IMR-90 (cell line): ENCODE measurements around the gene ACOXL. TPM values are rescaled to one million over a fixed set of nuclear protein-coding genes. Genes with fewer than 3 reads are reported as not detected.

Source experiments
- ATAC-seq: fragments of 200-7000 bp; cut with Tn5 transposase; 2 replicates; pipeline ENCODE4 v1.9.1; 2020; ENCODE audit warnings: low read depth, mild to moderate bottlenecking, moderate library complexity
- BruUV-seq: library from RNA; stranded (reverse); fragments of 400-500 nt; replicated peaks from 2 replicates; lab custom pipeline; 2021; lab: Mats Ljungman, UMichigan
- CTCF ChIA-PET: fragments of 300-600 bp; formaldehyde crosslinking; extraction: SDS; loops from one replicate; lab custom pipeline; 2021; ENCODE audit warnings: antibody characterized with exemption; lab: Yijun Ruan, JAX
- POLR2A ChIA-PET: fragments of 300-600 bp; sonication (Branson Sonifier 250); formaldehyde crosslinking; loops from one replicate; lab custom pipeline; 2022; ENCODE audit warnings: antibody characterized with exemption; ENCODE audit not compliant: unreplicated experiment; lab: Charles Lee
- DNase-seq: peaks from one replicate; pipeline ENCODE4 v3.0.0; 2013
- H2AFZ ChIP-seq: replicated peaks from 2 replicates; pipeline ENCODE3; 2013; ENCODE audit warnings: low read length, mild to moderate bottlenecking; ENCODE audit not compliant: poor library complexity
- H2AK5ac ChIP-seq: 2 replicates; pipeline ENCODE4 v1.6.1; 2013; ENCODE audit warnings: low read depth, low read length, inconsistent platforms
- H2AK9ac ChIP-seq: replicated peaks from 2 replicates; pipeline ENCODE3; 2013; ENCODE audit warnings: mild to moderate bottlenecking, low read depth, low read length, moderate library complexity; ENCODE audit not compliant: poor library complexity
- H2BK120ac ChIP-seq: 2 replicates; pipeline ENCODE4 v1.6.1; 2013; ENCODE audit warnings: low read depth, low read length, inconsistent platforms
- H2BK15ac ChIP-seq: 3 replicates; pipeline ENCODE4 v1.6.1; 2013; ENCODE audit warnings: low read depth, low read length, inconsistent platforms
- H2BK20ac ChIP-seq: 2 replicates; pipeline ENCODE4 v1.6.1; 2013; ENCODE audit warnings: low read depth, mild to moderate bottlenecking, inconsistent platforms, low read length, moderate library complexity
- H2BK5ac ChIP-seq: 2 replicates; pipeline ENCODE4 v1.6.1; 2013; ENCODE audit warnings: mild to moderate bottlenecking, low read depth, low read length, inconsistent platforms; ENCODE audit not compliant: poor library complexity, severe bottlenecking
- H3K14ac ChIP-seq: replicated peaks from 2 replicates; pipeline ENCODE4 v1.6.1; 2013; ENCODE audit warnings: low read depth, low read length, inconsistent platforms
- H3K18ac ChIP-seq: 2 replicates; pipeline ENCODE4 v1.6.1; 2013; ENCODE audit warnings: low read depth, low read length, control low read depth
- H3K23ac ChIP-seq: 2 replicates; pipeline ENCODE4 v1.6.1; 2013; ENCODE audit warnings: low read depth, low read length, inconsistent platforms
- H3K27ac ChIP-seq: 2 replicates; pipeline ENCODE4 v1.5.1; 2013; ENCODE audit warnings: mild to moderate bottlenecking, control low read depth, low read length; ENCODE audit not compliant: insufficient read depth
- H3K27me3 ChIP-seq: 2 replicates; pipeline ENCODE4 v1.6.1; 2013; ENCODE audit warnings: low read length; ENCODE audit not compliant: control insufficient read depth, insufficient read depth
- H3K36me3 ChIP-seq: 2 replicates; pipeline ENCODE4 v1.6.1; 2013; ENCODE audit warnings: low read length, mixed read lengths; ENCODE audit not compliant: control insufficient read depth, insufficient read depth
- H3K4ac ChIP-seq: 2 replicates; pipeline ENCODE4 v1.6.1; 2013; ENCODE audit warnings: low read depth, low read length, inconsistent platforms
- H3K4me1 ChIP-seq: 2 replicates; pipeline ENCODE4 v1.6.1; 2013; ENCODE audit warnings: low read length, mixed read lengths; ENCODE audit not compliant: control insufficient read depth, insufficient read depth
- H3K4me2 ChIP-seq: 2 replicates; pipeline ENCODE4 v1.6.1; 2013; ENCODE audit warnings: low read depth, mild to moderate bottlenecking, control low read depth, low read length, moderate library complexity
- H3K4me3 ChIP-seq: 2 replicates; pipeline ENCODE4 v1.5.1; 2013; ENCODE audit warnings: low read depth, mild to moderate bottlenecking, control low read depth, low read length, moderate library complexity; ENCODE audit not compliant: insufficient read depth
- H3K56ac ChIP-seq: 2 replicates; pipeline ENCODE4 v1.6.1; 2013; ENCODE audit warnings: low read length, inconsistent platforms; ENCODE audit not compliant: insufficient read depth; ENCODE audit errors: extremely low read depth
- H3K79me1 ChIP-seq, 2 experiments: 2 replicates each; pipeline ENCODE4 v1.6.1; 2013; ENCODE audit warnings: low read length in 2 of 2, inconsistent platforms in 1 of 2, low read depth in 1 of 2
- H3K9ac ChIP-seq: 2 replicates; pipeline ENCODE4 v1.6.1; 2013; ENCODE audit warnings: low read depth, low read length, control low read depth
- H3K9me1 ChIP-seq: 2 replicates; pipeline ENCODE4 v1.6.1; 2013; ENCODE audit warnings: low read length, inconsistent platforms; ENCODE audit not compliant: insufficient read depth
- H3K9me3 ChIP-seq: 2 replicates; pipeline ENCODE4 v1.6.1; 2013; ENCODE audit warnings: low read length; ENCODE audit not compliant: control insufficient read depth, insufficient read depth
- H4K20me1 ChIP-seq: 2 replicates; pipeline ENCODE4 v1.6.1; 2013; ENCODE audit warnings: low read length, inconsistent platforms; ENCODE audit not compliant: insufficient read depth
- H4K5ac ChIP-seq: 2 replicates; pipeline ENCODE4 v1.6.1; 2013; ENCODE audit warnings: mild to moderate bottlenecking, low read depth, low read length, control low read depth
- H4K8ac ChIP-seq, 2 experiments: 2 replicates each; pipeline ENCODE4 v1.6.1; 2013; ENCODE audit warnings: low read depth in 2 of 2, low read length in 2 of 2, control low read depth in 1 of 2, inconsistent platforms in 1 of 2
- H4K91ac ChIP-seq: 2 replicates; pipeline ENCODE4 v1.6.1; 2013; ENCODE audit warnings: low read depth, low read length, inconsistent platforms; ENCODE audit not compliant: insufficient read depth
- BHLHE40 ChIP-seq: fragments of 150-350 bp; IDR thresholded peaks from 2 replicates; pipeline ENCODE4 v1.6.1; 2016; ENCODE audit warnings: mild to moderate bottlenecking, low read depth, low read length
- CEBPB ChIP-seq: IDR thresholded peaks from 2 replicates; pipeline ENCODE4 v1.6.1; 2012; ENCODE audit warnings: low read depth, low read length, improper control_type of control experiment
- CHD1 ChIP-seq: IDR thresholded peaks from 2 replicates; pipeline ENCODE4 v1.6.1; 2012; ENCODE audit warnings: low read depth, low read length, improper control_type of control experiment
- CTCF ChIP-seq: conservative IDR thresholded peaks from 2 replicates; pipeline ENCODE4 v1.5.1; 2012; ENCODE audit warnings: mild to moderate bottlenecking, low read depth, low read length, improper control_type of control experiment
- ELK1 ChIP-seq: fragments of 150-350 bp; IDR thresholded peaks from 2 replicates; pipeline ENCODE4 v1.6.1; 2016; ENCODE audit warnings: low read depth, mild to moderate bottlenecking, low read length, moderate library complexity, borderline replicate concordance
- FOS ChIP-seq: fragments of 150-350 bp; IDR thresholded peaks from 2 replicates; pipeline ENCODE4 v1.6.1; 2016; ENCODE audit warnings: low read depth, low read length
- MAFK ChIP-seq: IDR thresholded peaks from 2 replicates; pipeline ENCODE4 v1.6.1; 2012; ENCODE audit warnings: low read depth, low read length, improper control_type of control experiment
- MAZ ChIP-seq: IDR thresholded peaks from 2 replicates; pipeline ENCODE4 v1.6.1; 2012; ENCODE audit warnings: low read depth, mild to moderate bottlenecking, low read length, improper control_type of control experiment, moderate library complexity, borderline replicate concordance
- NFE2L2 ChIP-seq: fragments of 150-350 bp; IDR thresholded peaks from 2 replicates; pipeline ENCODE4 v1.6.1; 2016; ENCODE audit warnings: low read depth, mild to moderate bottlenecking, low read length
- POLR2A ChIP-seq: IDR thresholded peaks from 2 replicates; pipeline ENCODE4 v1.6.1; 2012; ENCODE audit warnings: mild to moderate bottlenecking, low read depth, low read length
- RAD21 ChIP-seq: IDR thresholded peaks from 2 replicates; pipeline ENCODE4 v1.6.1; 2012; ENCODE audit warnings: low read length, improper control_type of control experiment
- RCOR1 ChIP-seq: IDR thresholded peaks from 2 replicates; pipeline ENCODE4 v1.6.1; 2012; ENCODE audit warnings: mild to moderate bottlenecking, low read length, improper control_type of control experiment; ENCODE audit not compliant: insufficient replicate concordance
- RFX5 ChIP-seq: IDR thresholded peaks from 2 replicates; pipeline ENCODE4 v1.8.0; 2012; ENCODE audit warnings: low read depth, mild to moderate bottlenecking, low read length, moderate library complexity
- SMC3 ChIP-seq: fragments of 150-350 bp; IDR thresholded peaks from 2 replicates; pipeline ENCODE4 v1.6.1; 2016; ENCODE audit warnings: low read depth, mild to moderate bottlenecking, antibody characterized with exemption, low read length, moderate library complexity
- USF2 ChIP-seq: fragments of 150-350 bp; IDR thresholded peaks from 2 replicates; pipeline ENCODE4 v1.6.1; 2017; ENCODE audit warnings: mild to moderate bottlenecking, antibody characterized with exemption, low read length, low read depth
- WGBS, 2 experiments: methylation state at CpG; one replicate each; pipeline versions ENCODE4 v1.1.5 to v1.1.7; 2013; ENCODE audit warnings: missing lambda C conversion rate in 2 of 2; ENCODE audit not compliant: insufficient read length in 1 of 2; ENCODE audit errors: extremely low coverage in 2 of 2; 5-methylcytosine and 5-hydroxymethylcytosine counted together
- dilution Hi-C: fragments of 300-500 bp; cut with HindIII; formaldehyde crosslinking; loops from one replicate; pipeline ENCODE4 v1.14.3; 2018; ENCODE audit warnings: low sequenced_read_pairs; ENCODE audit not compliant: unreplicated experiment
- in situ Hi-C: fragments of 300-500 bp; cut with MboI; formaldehyde crosslinking; loops from 3 replicates; pipeline ENCODE4 v1.14.3; 2019; ENCODE audit warnings: low sequenced_read_pairs, inconsistent platforms, mixed read lengths
- intact Hi-C: fragments of 100-400 bp; cut with micrococcal nuclease; formaldehyde crosslinking; loops from 2 replicates; pipeline ENCODE4 v1.10.0; 2022
- polyA plus RNA-seq, 3 experiments: library from polyadenylated mRNA; depleted of rRNA; stranded (reverse); fragments of >200 nt; gene quantifications; 2 replicates each; pipeline ENCODE4 v1.2.3, GENCODE V29; 2012; ENCODE audit warnings: low replicate concordance in 1 of 3
- total RNA-seq: library from RNA; depleted of rRNA; stranded (reverse); fragments of >200 nt; gene quantifications from 2 replicates; pipeline ENCODE4 v1.2.3, GENCODE V29; 2012

Gene ACOXL
- total and polyA plus RNA-seq, 2 of the 4 experiments (the other 2 are of a cell fraction): not detected

GRCh38 chr2:110746586-110747521 is 14.5 kb downstream of the ACOXL start:
- Histone ChIP-seq H3K23ac (no peak overlapping the region), H3K4me2 (no peak overlapping the region), H4K8ac (no peak overlapping the region), H4K91ac (no peak overlapping the region), H3K56ac (no peak overlapping the region), H3K14ac (no peak overlapping the region), H3K9me1 (no peaks in the 10 kb centered on the region), H2AK9ac (no peak overlapping the region), H3K18ac (no peak overlapping the region), H3K4me3 (no peak overlapping the region), H2AK5ac (no peak overlapping the region), H3K9ac (no peak overlapping the region), H2AFZ (no peak overlapping the region), H3K79me1 (no peaks in the 10 kb centered on the region), H3K4ac (no peak overlapping the region), H3K4me1 (no peaks in the 10 kb centered on the region), H2BK120ac (no peak overlapping the region), H2BK15ac (no peak overlapping the region), H3K27me3 (peaks cover 52% of the 10 kb centered on the region), H4K20me1 (no peaks in the 10 kb centered on the region), H4K5ac (no peak overlapping the region), H2BK5ac (no peak overlapping the region), H3K9me3 (no peaks in the 10 kb centered on the region), H2BK20ac (no peak overlapping the region), H3K27ac (no peak overlapping the region), H3K36me3 (no peaks in the 10 kb centered on the region)
- no TSS peak for BruUV-seq
- DNase-seq: no peak
- ChIA-PET POLR2A (no interaction called here), CTCF (no interaction called here)
- intact Hi-C loops: no loop called here
- no peak for ATAC-seq
- WGBS, 2 experiments: 62% methylated on average over 2 of the region's 14 CpGs; no CpG with 5 or more reads in 1 of the 2 experiments
- in situ Hi-C loops: no loop called here
- dilution Hi-C loops: no loop called here
- TF ChIP-seq USF2 (no peak), ELK1 (no peak), MAZ (no peak), FOS (no peak), NFE2L2 (no peak), RFX5 (no peak), SMC3 (no peak), CHD1 (no peak), CTCF (no peak), POLR2A (no peak), CEBPB (no peak), RAD21 (no peak), MAFK (no peak), BHLHE40 (no peak), RCOR1 (no peak)
